ENCODE data around the gene SSTR1. TPM values are rescaled to one million over a fixed set of nuclear protein-coding genes. Genes with fewer than 3 reads are reported as not detected.

SSTR1 gene
- total and polyA plus RNA-seq, 4 donors: 1.7 to 33.9 (median 23.3) TPM

DNA sequence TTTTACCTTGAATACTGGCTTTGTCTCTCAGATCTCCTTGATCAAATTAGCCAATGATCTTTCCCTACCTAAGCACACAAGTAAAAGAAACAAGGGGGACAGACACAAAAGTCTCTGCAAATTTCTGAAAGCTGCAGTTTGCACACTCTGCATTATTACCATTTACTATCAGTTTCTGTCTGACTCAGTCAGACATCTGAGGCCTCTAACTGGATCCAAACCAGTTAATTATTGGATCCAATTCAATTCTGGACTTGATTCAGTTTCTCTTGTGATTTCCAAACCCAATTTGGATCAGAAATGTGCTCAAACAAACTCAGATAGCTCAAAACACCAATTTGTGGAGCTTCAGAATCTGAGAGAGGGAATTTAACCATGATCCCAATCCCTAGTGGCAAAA, 16.6 kb downstream of the SSTR1 start:
- Histone ChIP-seq H3K27ac (ENCODE audit: low read depth, low read length) (no peak overlapping the region), H3K4me3 (ENCODE audit: low read depth, low read length) (no peak overlapping the region), H3K27me3 (ENCODE audit: control insufficient read depth, insufficient read depth, low read length) (no peaks in the 10 kb centered on the region), H3K9me3 (ENCODE audit: control insufficient read depth, insufficient read depth, low read length) (no peaks in the 10 kb centered on the region), H3K36me3 (ENCODE audit: control insufficient read depth, insufficient read depth, low read length) (no peaks in the 10 kb centered on the region), H3K4me1 (ENCODE audit: control insufficient read depth, insufficient read depth, low read length) (no peaks in the 10 kb centered on the region)
- no peak for DNase-seq (ENCODE audit: low read depth in 4 of 6, low spot score in 6 of 6)

DNA sequence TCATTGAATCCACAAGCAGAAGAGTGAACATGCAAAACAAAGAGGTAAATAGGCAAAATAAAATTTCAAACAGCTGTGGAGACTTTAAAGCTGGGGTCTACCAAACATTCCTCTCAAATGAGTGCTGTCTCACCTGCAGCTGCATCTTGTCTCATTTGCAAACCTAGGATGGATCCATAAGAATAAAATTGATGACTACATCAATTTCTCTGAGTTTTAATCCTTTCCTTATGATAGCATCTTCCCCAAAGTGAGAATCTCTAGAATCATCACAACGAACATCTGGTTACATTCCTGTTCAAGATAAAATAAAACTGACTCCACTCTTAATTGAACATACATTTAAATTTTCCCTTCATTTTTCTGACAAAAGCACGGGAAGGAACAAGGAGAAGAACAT, 18.2 kb downstream of the SSTR1 start:
- Histone ChIP-seq H3K36me3 (ENCODE audit: control insufficient read depth, insufficient read depth, low read length) (no peaks in the 10 kb centered on the region), H3K27me3 (ENCODE audit: control insufficient read depth, insufficient read depth, low read length) (no peaks in the 10 kb centered on the region), H3K27ac (ENCODE audit: low read depth, low read length) (no peak overlapping the region), H3K4me3 (ENCODE audit: low read depth, low read length) (no peak overlapping the region), H3K9me3 (ENCODE audit: control insufficient read depth, insufficient read depth, low read length) (no peaks in the 10 kb centered on the region), H3K4me1 (ENCODE audit: control insufficient read depth, insufficient read depth, low read length) (no peaks in the 10 kb centered on the region)
- WGBS (ENCODE audit: insufficient coverage): no CpG with 5 or more reads among the region's 2 CpGs
- no peak for DNase-seq (ENCODE audit: low read depth in 4 of 6, low spot score in 6 of 6)

DNA sequence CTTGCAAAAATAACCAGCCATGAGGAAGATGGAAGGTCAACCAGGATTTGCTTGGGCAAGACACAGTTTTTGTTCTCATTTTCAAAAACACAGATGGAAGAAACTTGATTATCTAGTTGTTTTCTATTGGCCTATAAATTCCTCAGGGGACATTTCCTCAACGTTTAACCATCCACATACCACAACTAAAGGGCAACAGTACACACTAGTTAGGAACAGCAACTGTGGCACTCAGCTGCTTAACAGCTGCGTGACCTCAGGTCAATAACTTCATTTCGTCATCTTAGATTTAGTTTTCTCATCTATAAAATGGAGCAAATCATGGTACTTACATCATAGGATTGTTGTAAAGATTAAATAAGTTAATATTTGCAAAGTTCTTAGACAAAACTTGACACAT, 18.7 kb downstream of the SSTR1 start:
- 60% methylated on average over 1 of the region's 3 CpGs for WGBS (ENCODE audit: insufficient coverage)
- H3K36me3 ChIP-seq (ENCODE audit: control insufficient read depth, insufficient read depth, low read length): no peaks in the 10 kb centered on the region
- no peak overlapping the region for H3K4me3 ChIP-seq (ENCODE audit: low read depth, low read length)
- H3K27ac ChIP-seq (ENCODE audit: low read depth, low read length): no peak overlapping the region
- no peak for DNase-seq (ENCODE audit: low read depth in 4 of 6, low spot score in 6 of 6)
- H3K27me3 ChIP-seq (ENCODE audit: control insufficient read depth, insufficient read depth, low read length): no peaks in the 10 kb centered on the region
- no peaks in the 10 kb centered on the region for H3K9me3 ChIP-seq (ENCODE audit: control insufficient read depth, insufficient read depth, low read length)
- H3K4me1 ChIP-seq (ENCODE audit: control insufficient read depth, insufficient read depth, low read length): no peaks in the 10 kb centered on the region

DNA sequence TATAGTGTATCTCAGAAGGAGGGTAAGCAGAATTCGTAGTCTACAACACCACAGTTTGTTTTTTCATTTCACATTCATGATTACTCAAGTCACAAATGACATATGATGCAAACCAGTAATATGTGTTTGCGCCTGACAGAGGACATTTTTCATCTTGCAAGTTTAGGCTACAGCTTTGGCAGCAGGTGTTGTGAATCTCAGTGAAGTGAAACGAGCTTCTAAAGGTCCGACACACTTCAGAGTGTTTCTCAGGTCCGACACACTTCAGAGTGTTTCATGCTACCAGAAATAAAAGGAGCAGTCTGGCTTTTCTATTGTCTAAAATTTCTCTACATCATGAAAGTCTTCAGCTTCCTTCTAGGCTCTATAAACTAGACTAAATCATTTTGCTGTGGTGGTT, 25.5 kb downstream of the SSTR1 start:
- Histone ChIP-seq H3K4me1 (ENCODE audit: control insufficient read depth, insufficient read depth, low read length) (no peaks in the 10 kb centered on the region), H3K4me3 (ENCODE audit: low read depth, low read length) (no peak overlapping the region), H3K27ac (ENCODE audit: low read depth, low read length) (no peak overlapping the region), H3K36me3 (ENCODE audit: control insufficient read depth, insufficient read depth, low read length) (no peaks in the 10 kb centered on the region), H3K9me3 (ENCODE audit: control insufficient read depth, insufficient read depth, low read length) (no peaks in the 10 kb centered on the region), H3K27me3 (ENCODE audit: control insufficient read depth, insufficient read depth, low read length) (no peaks in the 10 kb centered on the region)
- WGBS (ENCODE audit: insufficient coverage): 81% methylated on average over 3 of the region's 5 CpGs
- peak in 1 of 6 donors; percentile 24 for DNase-seq (ENCODE audit: low read depth in 4 of 6, low spot score in 6 of 6)

DNA sequence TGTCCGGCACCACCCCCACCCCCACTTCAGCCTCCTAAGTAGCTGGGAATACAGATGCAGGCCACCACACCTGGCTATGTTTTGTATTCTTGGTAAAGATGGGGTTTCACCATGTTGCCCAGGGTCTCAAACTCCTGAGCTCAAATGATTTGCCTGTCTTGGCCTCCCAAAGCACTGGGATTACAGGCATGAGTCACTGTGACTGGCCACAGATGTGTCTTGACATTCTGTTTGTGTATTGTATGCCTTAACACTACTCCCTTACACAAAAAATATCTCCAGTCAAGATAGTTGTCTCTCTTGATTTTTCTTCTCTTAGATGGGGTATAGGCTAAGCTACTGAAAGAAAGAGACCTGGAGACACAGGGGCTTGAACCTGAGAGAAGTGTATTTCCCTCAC, 30.6 kb downstream of the SSTR1 start:
- Histone ChIP-seq H3K36me3 (ENCODE audit: control insufficient read depth, insufficient read depth, low read length) (no peaks in the 10 kb centered on the region), H3K4me1 (ENCODE audit: control insufficient read depth, insufficient read depth, low read length) (no peaks in the 10 kb centered on the region), H3K4me3 (ENCODE audit: low read depth, low read length) (no peak overlapping the region), H3K27me3 (ENCODE audit: control insufficient read depth, insufficient read depth, low read length) (no peaks in the 10 kb centered on the region), H3K27ac (ENCODE audit: low read depth, low read length) (no peak overlapping the region), H3K9me3 (ENCODE audit: control insufficient read depth, insufficient read depth, low read length) (no peaks in the 10 kb centered on the region)
- WGBS (ENCODE audit: insufficient coverage): no CpG with 5 or more reads among the region's 1 CpG
- no peak for DNase-seq (ENCODE audit: low read depth in 4 of 6, low spot score in 6 of 6)

DNA sequence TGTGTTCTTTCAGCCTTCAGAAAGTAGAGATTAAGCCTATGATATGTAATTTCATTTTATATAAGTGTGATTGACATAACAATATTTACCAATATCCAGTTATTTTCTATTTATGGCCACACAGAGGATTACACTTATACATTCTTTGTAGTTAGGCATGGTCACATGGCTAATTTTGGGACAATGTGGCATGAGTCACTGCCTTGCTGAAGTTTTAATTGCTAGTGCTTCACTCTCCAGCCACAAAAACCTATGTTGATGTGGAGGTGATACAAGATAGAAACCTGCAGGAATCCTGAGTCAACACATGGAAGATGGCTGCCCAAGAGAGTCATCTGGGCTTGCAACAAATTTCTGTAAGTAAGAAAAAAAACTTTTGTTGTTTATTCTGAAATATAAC, 31.2 kb downstream of the SSTR1 start:
- H3K4me3 ChIP-seq (ENCODE audit: low read depth, low read length): no peak overlapping the region
- DNase-seq (ENCODE audit: low read depth in 4 of 6, low spot score in 6 of 6): no peak
- H3K9me3 ChIP-seq (ENCODE audit: control insufficient read depth, insufficient read depth, low read length): no peaks in the 10 kb centered on the region
- no peaks in the 10 kb centered on the region for H3K36me3 ChIP-seq (ENCODE audit: control insufficient read depth, insufficient read depth, low read length)
- H3K27me3 ChIP-seq (ENCODE audit: control insufficient read depth, insufficient read depth, low read length): no peaks in the 10 kb centered on the region
- no peaks in the 10 kb centered on the region for H3K4me1 ChIP-seq (ENCODE audit: control insufficient read depth, insufficient read depth, low read length)
- H3K27ac ChIP-seq (ENCODE audit: low read depth, low read length): no peak overlapping the region

DNA sequence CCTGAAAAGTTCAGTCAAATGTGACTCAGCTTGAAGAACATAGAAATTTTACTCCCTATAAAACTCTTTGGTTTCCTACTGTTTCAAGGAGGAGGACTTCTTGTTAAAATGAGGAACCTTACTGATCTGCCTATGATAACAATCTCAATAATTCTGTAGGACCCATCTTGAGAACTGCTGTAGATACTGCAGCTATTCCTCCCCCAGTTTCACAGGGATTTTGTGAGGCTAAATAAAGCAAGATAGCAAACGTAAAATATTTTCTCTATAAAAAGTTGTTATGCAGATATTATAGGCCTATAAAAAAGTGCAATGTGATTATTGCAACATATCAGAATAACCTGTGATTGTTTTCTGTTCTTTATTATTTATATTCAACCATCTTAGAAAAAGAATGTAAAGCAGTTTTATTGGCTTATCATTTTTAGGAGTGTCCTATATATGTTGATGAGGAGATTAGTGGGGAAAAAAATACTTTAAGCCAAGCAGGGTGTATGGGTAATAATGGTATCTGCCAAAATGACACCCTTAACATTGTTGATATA, 36.1 kb downstream of the SSTR1 start:
- Histone ChIP-seq H3K9me3 (ENCODE audit: control insufficient read depth, insufficient read depth, low read length) (no peaks in the 10 kb centered on the region), H3K4me1 (ENCODE audit: control insufficient read depth, insufficient read depth, low read length) (no peaks in the 10 kb centered on the region), H3K27me3 (ENCODE audit: control insufficient read depth, insufficient read depth, low read length) (no peaks in the 10 kb centered on the region), H3K36me3 (ENCODE audit: control insufficient read depth, insufficient read depth, low read length) (no peaks in the 10 kb centered on the region), H3K4me3 (ENCODE audit: low read depth, low read length) (no peak overlapping the region), H3K27ac (ENCODE audit: low read depth, low read length) (no peak overlapping the region)
- DNase-seq (ENCODE audit: low read depth in 4 of 6, low spot score in 6 of 6): no peak
- no CpG with 5 or more reads among the region's 1 CpG for WGBS (ENCODE audit: insufficient coverage)

DNA sequence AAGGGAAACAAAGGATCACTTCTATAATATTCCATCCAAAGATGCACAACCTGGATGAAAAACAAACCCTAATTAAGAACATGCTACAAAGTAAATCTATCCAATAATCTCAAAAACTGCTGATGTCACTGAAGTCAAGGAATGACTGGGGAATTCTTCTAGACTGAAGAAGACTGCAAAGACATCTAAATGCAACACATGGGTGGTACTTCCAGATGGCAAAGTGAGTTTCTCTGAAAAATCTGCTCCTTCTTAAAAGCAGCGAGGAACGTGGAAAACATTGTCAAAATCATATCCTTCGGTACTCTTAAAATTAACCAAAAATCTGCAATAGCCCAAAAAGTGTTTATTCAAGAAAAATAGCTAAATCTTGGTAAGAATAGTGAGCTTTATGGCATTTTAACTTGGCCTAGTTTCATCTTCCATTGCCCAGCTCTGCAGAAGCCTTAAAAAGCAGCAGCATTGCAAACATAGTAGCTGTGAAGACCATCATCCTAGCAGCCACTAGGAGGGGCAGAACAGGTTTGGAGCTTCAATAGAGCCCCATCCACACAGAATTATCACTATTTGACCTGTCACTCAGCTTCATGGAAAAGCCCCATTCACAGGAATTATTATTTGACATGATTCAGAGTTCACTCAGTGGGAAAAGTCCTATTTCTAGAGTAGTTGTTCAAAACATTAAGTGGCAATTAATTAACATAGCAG, 40.8 kb downstream of the SSTR1 start:
- whole genome bisulfite sequencing (ENCODE audit: insufficient coverage): no CpG with 5 or more reads among the region's 3 CpGs
- Histone ChIP-seq H3K36me3 (ENCODE audit: control insufficient read depth, insufficient read depth, low read length) (no peaks in the 10 kb centered on the region), H3K4me1 (ENCODE audit: control insufficient read depth, insufficient read depth, low read length) (no peaks in the 10 kb centered on the region), H3K27me3 (ENCODE audit: control insufficient read depth, insufficient read depth, low read length) (no peaks in the 10 kb centered on the region), H3K9me3 (ENCODE audit: control insufficient read depth, insufficient read depth, low read length) (no peaks in the 10 kb centered on the region), H3K27ac (ENCODE audit: low read depth, low read length) (no peak overlapping the region), H3K4me3 (ENCODE audit: low read depth, low read length) (no peak overlapping the region)
- DNase-seq (ENCODE audit: low read depth in 4 of 6, low spot score in 6 of 6): no peak

DNA sequence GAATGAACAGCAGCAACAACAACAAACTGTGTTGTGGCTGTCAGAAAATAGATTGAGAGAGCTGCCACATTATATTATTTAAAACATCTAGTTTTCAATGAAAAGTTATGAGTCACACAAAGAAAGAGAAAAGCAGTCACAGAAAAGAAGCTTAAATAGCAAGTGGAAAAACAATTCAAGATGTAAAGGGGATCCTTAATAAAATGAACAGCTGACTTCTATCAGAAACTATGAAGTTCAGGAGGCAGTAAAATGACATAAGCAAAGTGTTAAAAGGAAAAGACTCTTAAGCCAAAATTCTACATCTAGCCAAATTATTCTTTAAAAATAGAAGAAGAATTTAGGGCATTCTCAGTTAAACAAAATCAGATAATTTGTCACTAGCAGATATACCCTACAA, 42.6 kb downstream of the SSTR1 start:
- Histone ChIP-seq H3K36me3 (ENCODE audit: control insufficient read depth, insufficient read depth, low read length) (no peaks in the 10 kb centered on the region), H3K27ac (ENCODE audit: low read depth, low read length) (no peak overlapping the region), H3K4me3 (ENCODE audit: low read depth, low read length) (no peak overlapping the region), H3K9me3 (ENCODE audit: control insufficient read depth, insufficient read depth, low read length) (no peaks in the 10 kb centered on the region), H3K4me1 (ENCODE audit: control insufficient read depth, insufficient read depth, low read length) (peaks cover 9% of the 10 kb centered on the region), H3K27me3 (ENCODE audit: control insufficient read depth, insufficient read depth, low read length) (peaks cover 12% of the 10 kb centered on the region)
- DNase-seq (ENCODE audit: low read depth in 4 of 6, low spot score in 6 of 6): no peak

DNA sequence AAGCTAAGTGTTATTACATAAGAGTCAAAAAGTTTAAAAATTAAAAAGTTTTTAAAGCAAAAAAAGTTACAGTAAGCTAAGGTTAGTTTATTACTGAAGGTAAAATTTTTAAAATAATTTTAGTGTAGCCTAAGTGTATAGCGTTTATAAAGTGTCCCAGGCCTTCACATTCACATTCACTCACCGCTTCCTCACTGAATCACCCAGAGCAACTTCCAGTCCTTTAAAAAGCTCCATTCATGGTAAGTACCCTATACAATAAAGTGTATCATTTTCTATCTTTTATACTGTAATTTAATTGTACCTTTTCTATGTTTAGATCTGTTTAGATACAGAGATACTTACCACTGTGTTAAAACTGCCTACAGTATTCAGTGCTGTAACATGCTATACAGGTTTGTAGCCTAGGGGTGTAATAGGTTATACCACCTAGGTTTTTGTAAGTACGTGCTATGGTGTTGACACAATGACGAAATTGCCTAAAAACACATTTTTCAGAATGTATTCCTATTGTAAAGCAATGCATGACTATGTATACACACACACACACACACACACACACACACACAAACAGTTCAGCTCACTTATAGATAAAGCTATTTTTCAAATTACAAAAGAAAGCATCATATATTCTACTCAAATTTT, 44.5 kb downstream of the SSTR1 start:
- H3K9me3 ChIP-seq (ENCODE audit: control insufficient read depth, insufficient read depth, low read length): no peaks in the 10 kb centered on the region
- WGBS (ENCODE audit: insufficient coverage): no CpG with 5 or more reads among the region's 4 CpGs
- peaks cover 18% of the 10 kb centered on the region for H3K27me3 ChIP-seq (ENCODE audit: control insufficient read depth, insufficient read depth, low read length)
- H3K27ac ChIP-seq (ENCODE audit: low read depth, low read length): no peak overlapping the region
- H3K4me1 ChIP-seq (ENCODE audit: control insufficient read depth, insufficient read depth, low read length): peaks cover 15% of the 10 kb centered on the region
- no peak overlapping the region for H3K4me3 ChIP-seq (ENCODE audit: low read depth, low read length)
- H3K36me3 ChIP-seq (ENCODE audit: control insufficient read depth, insufficient read depth, low read length): no peaks in the 10 kb centered on the region
- DNase-seq (ENCODE audit: low read depth in 4 of 6, low spot score in 6 of 6): no peak
